SKM-1 treated with dmso at 0.1 percent for 144 hours (cell line): ENCODE measurements around the gene DIO3.

Experiments
- DNase-seq: peaks from one replicate; lab custom pipeline; 2025; ENCODE audit not compliant: unreplicated experiment; lab: John Stamatoyannopoulos, UW

The DIO3 gene

GRCh38 chr14:101579372-101580080 lies 18.2 kb downstream of the DIO3 start:
- DNase-seq = no peak

GRCh38 chr14:101581806-101582205 lies 20.5 kb downstream of the DIO3 start:
- DNase-seq = no peak

GRCh38 chr14:101582294-101582693 lies 21.0 kb downstream of the DIO3 start:
- DNase-seq = no peak

- DNase-seq = no peak
Observed at GRCh38 chr14:101583006-101583714, 21.9 kb downstream of the DIO3 start.

GRCh38 chr14:101583715-101584054 lies 22.4 kb downstream of the DIO3 start:
- no peak for DNase-seq

- DNase-seq = no peak
Observed at GRCh38 chr14:101584055-101584859, 23.0 kb downstream of the DIO3 start.

GRCh38 chr14:101585211-101585610 lies 23.9 kb downstream of the DIO3 start:
- DNase-seq = no peak

GRCh38 chr14:101586531-101587430 lies 25.5 kb downstream of the DIO3 start:
- DNase-seq = no peak

GRCh38 chr14:101587441-101587911 lies 26.2 kb downstream of the DIO3 start:
- no peak for DNase-seq

- DNase-seq = no peak
Observed at GRCh38 chr14:101588286-101588975, 27.1 kb downstream of the DIO3 start.

GRCh38 chr14:101588990-101589389 lies 27.7 kb downstream of the DIO3 start:
- DNase-seq = no peak

GRCh38 chr14:101589486-101590015 lies 28.3 kb downstream of the DIO3 start:
- DNase-seq = no peak

GRCh38 chr14:101590062-101590461 lies 28.8 kb downstream of the DIO3 start:
- DNase-seq = no peak

GRCh38 chr14:101590616-101591015 lies 29.3 kb downstream of the DIO3 start:
- no peak for DNase-seq

GRCh38 chr14:101591121-101591520 lies 29.8 kb downstream of the DIO3 start:
- DNase-seq = no peak

GRCh38 chr14:101591582-101591981 lies 30.3 kb downstream of the DIO3 start:
- no peak for DNase-seq

GRCh38 chr14:101593411-101594238 lies 32.3 kb downstream of the DIO3 start:
- DNase-seq = no peak

- DNase-seq = no peak
Observed at GRCh38 chr14:101594511-101595148, 33.3 kb downstream of the DIO3 start.

- no peak for DNase-seq
Observed at GRCh38 chr14:101595349-101595748, 34.1 kb downstream of the DIO3 start.
